GM12892 (cell line): Measurements from ENCODE around the gene FBXL12.

Experiments used
- POLR2AphosphoS5 ChIP-seq: IDR thresholded peaks from 2 replicates; pipeline ENCODE4 v1.6.1; 2011; ENCODE audit warnings: low read depth, low read length, control low read depth
- TAF1 ChIP-seq: IDR thresholded peaks from 2 replicates; pipeline ENCODE4 v1.6.1; 2011; ENCODE audit warnings: low read depth, mild to moderate bottlenecking, control low read depth, low read length, borderline replicate concordance

DNA sequence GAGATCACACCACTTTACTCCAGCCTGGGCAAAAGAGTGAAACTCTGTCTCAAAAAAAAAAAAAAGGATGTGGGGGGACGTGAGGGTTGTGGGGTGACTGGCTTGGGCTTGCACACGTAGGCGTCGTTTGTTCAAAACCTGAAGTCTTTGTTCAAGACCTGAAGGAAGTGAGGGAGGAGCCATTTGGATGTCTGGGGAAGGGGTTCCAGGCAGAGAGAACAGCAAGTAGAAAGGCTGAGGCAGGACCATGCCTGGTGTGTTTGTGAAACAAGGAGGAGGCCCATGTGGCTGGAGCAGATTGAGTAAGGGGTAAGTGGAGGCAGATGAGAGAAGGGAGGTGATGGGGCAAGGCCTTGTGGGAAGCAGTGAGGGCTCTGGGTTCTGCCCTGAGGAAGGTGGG lies 44.1 kb upstream of the FBXL12 start:
- no peak for TF ChIP-seq POLR2AphosphoS5
- no peak for TF ChIP-seq TAF1
